Neural cell (in vitro differentiated cells): Measurements from ENCODE around the gene SLC25A24. TPM values are rescaled to one million over a fixed set of nuclear protein-coding genes. Genes with fewer than 3 reads are reported as not detected.

Experiments
- H2AFZ ChIP-seq: fragments of 200-600, 300-800 bp; sonication (generic), shearing (Covaris generic); 2 replicates; pipeline ENCODE4 v1.6.0; 2014; ENCODE audit warnings: low read depth, mild to moderate bottlenecking, antibody characterized with exemption, low read length, moderate library complexity
- H3F3A ChIP-seq: fragments of 200-600 bp; shearing (Covaris generic); 2 replicates; pipeline ENCODE4 v1.6.1; 2016; ENCODE audit warnings: mild to moderate bottlenecking, moderate library complexity, mixed read lengths, antibody characterized with exemption, low read length; ENCODE audit not compliant: insufficient read depth, poor library complexity, severe bottlenecking
- H3K27ac ChIP-seq: fragments of 200-600, 300-800 bp; sonication (generic), shearing (Covaris generic); 2 replicates; pipeline ENCODE4 v1.5.1; 2014; ENCODE audit warnings: mild to moderate bottlenecking, low read length, moderate library complexity
- H3K27me3 ChIP-seq: fragments of 300-800, 200-600 bp; sonication (generic), shearing (Covaris generic); 2 replicates; pipeline ENCODE4 v1.6.0; 2014; ENCODE audit warnings: mild to moderate bottlenecking, low read depth, low read length, moderate library complexity; ENCODE audit not compliant: insufficient read depth
- H3K36me3 ChIP-seq: fragments of 300-800, 200-600 bp; sonication (generic), shearing (Covaris generic); 2 replicates; pipeline ENCODE4 v1.5.1; 2014; ENCODE audit warnings: mild to moderate bottlenecking, antibody characterized with exemption, low read length, moderate library complexity; ENCODE audit not compliant: insufficient read depth
- H3K4me2 ChIP-seq: fragments of 300-800, 200-600 bp; sonication (generic), shearing (Covaris generic); 2 replicates; pipeline ENCODE4 v1.6.0; 2014; ENCODE audit warnings: mild to moderate bottlenecking, low read length
- H3K4me3 ChIP-seq: fragments of 300-800, 200-600 bp; sonication (generic), shearing (Covaris generic); 2 replicates; pipeline ENCODE4 v1.5.1; 2014; ENCODE audit warnings: mild to moderate bottlenecking, low read length, moderate library complexity
- H3K79me2 ChIP-seq: fragments of 200-600 bp; shearing (Covaris generic); replicated peaks from 2 replicates; pipeline ENCODE4 v1.6.0; 2014; ENCODE audit warnings: mild to moderate bottlenecking, low read length, moderate library complexity; ENCODE audit not compliant: insufficient read depth
- H3K9ac ChIP-seq: fragments of 300-800, 200-600 bp; sonication (generic), shearing (Covaris generic); 2 replicates; pipeline ENCODE4 v1.6.1; 2016; ENCODE audit warnings: mild to moderate bottlenecking, low read length, mixed read lengths
- H3K9me2 ChIP-seq: fragments of 200-600 bp; shearing (Covaris generic); 2 replicates; pipeline ENCODE4 v1.6.1; 2016; ENCODE audit warnings: mild to moderate bottlenecking, low read length, mixed read lengths; ENCODE audit not compliant: insufficient read depth
- H3K9me3 ChIP-seq: fragments of 200-600, 300-800 bp; sonication (generic), shearing (Covaris generic); 2 replicates; pipeline ENCODE4 v1.6.1; 2016; ENCODE audit warnings: mild to moderate bottlenecking, mixed run types, low read length, moderate library complexity, mixed read lengths
- H4K20me1 ChIP-seq: fragments of 200-600 bp; shearing (Covaris generic); 2 replicates; pipeline ENCODE4 v1.6.1; 2016; ENCODE audit warnings: mild to moderate bottlenecking, mixed run types; ENCODE audit not compliant: insufficient read depth
- CTCF ChIP-seq: fragments of 450-650 bp; IDR thresholded peaks from 2 replicates; pipeline ENCODE4 v1.5.1; 2014; ENCODE audit warnings: antibody characterized with exemption, mild to moderate bottlenecking, moderate library complexity; ENCODE audit not compliant: poor library complexity, severe bottlenecking
- EP300 ChIP-seq: fragments of 450-650 bp; conservative IDR thresholded peaks from 2 replicates; pipeline ENCODE4 v1.6.1; 2014; ENCODE audit warnings: antibody characterized with exemption, mild to moderate bottlenecking, moderate library complexity; ENCODE audit not compliant: poor library complexity, severe bottlenecking
- EZH2 ChIP-seq: fragments of 200-600, 300-800 bp; shearing (Covaris generic), sonication (generic); IDR thresholded peaks from 2 replicates; pipeline ENCODE4 v1.6.1; 2014; ENCODE audit warnings: antibody characterized with exemption, low read length, borderline replicate concordance, mild to moderate bottlenecking; ENCODE audit not compliant: insufficient read depth, poor library complexity, severe bottlenecking
- MXI1 ChIP-seq: fragments of 450-650 bp; conservative IDR thresholded peaks from 2 replicates; pipeline ENCODE4 v1.6.1; 2014; ENCODE audit warnings: antibody characterized with exemption, mild to moderate bottlenecking; ENCODE audit not compliant: poor library complexity, severe bottlenecking
- POLR2AphosphoS5 ChIP-seq: IDR thresholded peaks from 2 replicates; pipeline ENCODE4 v1.6.1; 2012
- RAD21 ChIP-seq: fragments of 450-650 bp; conservative IDR thresholded peaks from 2 replicates; pipeline ENCODE4 v1.6.1; 2014; ENCODE audit warnings: antibody characterized with exemption, mild to moderate bottlenecking, moderate library complexity
- REST ChIP-seq: IDR thresholded peaks from 2 replicates; pipeline ENCODE4 v1.6.1; 2012; ENCODE audit warnings: borderline replicate concordance
- SMC3 ChIP-seq: fragments of 450-650 bp; conservative IDR thresholded peaks from 2 replicates; pipeline ENCODE4 v1.6.1; 2014; ENCODE audit warnings: antibody characterized with exemption, mild to moderate bottlenecking, moderate library complexity; ENCODE audit not compliant: poor library complexity
- TAF1 ChIP-seq: IDR thresholded peaks from 2 replicates; pipeline ENCODE4 v1.6.1; 2012; ENCODE audit warnings: low read depth
- polyA plus RNA-seq: library from polyadenylated mRNA; depleted of rRNA; stranded (reverse); fragments of >200 nt; gene quantifications from 2 replicates; pipeline ENCODE4 v1.2.3, GENCODE V29; 2014

SLC25A24 gene
- polyA plus RNA-seq, 1 donor from 2014 or later: 25.5 TPM

GRCh38 chr1:108125312-108126138 is 74.6 kb downstream of the SLC25A24 start:
- H2AFZ ChIP-seq: no peak overlapping the region
- H3F3A ChIP-seq: no peaks in the 10 kb centered on the region
- H3K4me2 ChIP-seq: no peak overlapping the region
- TF ChIP-seq POLR2AphosphoS5 (no peak), EP300 (no peak), MXI1 (no peak), EZH2 (no peak), CTCF (peak; percentile 94), SMC3 (peak; percentile 99), RAD21 (peak; percentile 97), TAF1 (no peak), REST (no peak)
- H3K9ac ChIP-seq: no peak overlapping the region
- H3K4me3 ChIP-seq: no peak overlapping the region
- no peaks in the 10 kb centered on the region for H3K9me3 ChIP-seq
- no peak overlapping the region for H3K27ac ChIP-seq
- no peaks in the 10 kb centered on the region for H4K20me1 ChIP-seq
- no peaks in the 10 kb centered on the region for H3K27me3 ChIP-seq
- H3K79me2 ChIP-seq: no peaks in the 10 kb centered on the region
- H3K9me2 ChIP-seq: no peaks in the 10 kb centered on the region
- H3K36me3 ChIP-seq: no peaks in the 10 kb centered on the region

GRCh38 chr1:108124622-108125311 is 75.4 kb downstream of the SLC25A24 start:
- H3K9me3 ChIP-seq: no peaks in the 10 kb centered on the region
- no peaks in the 10 kb centered on the region for H4K20me1 ChIP-seq
- H3K27me3 ChIP-seq: no peaks in the 10 kb centered on the region
- H3K4me2 ChIP-seq: no peak overlapping the region
- H3K9ac ChIP-seq: no peak overlapping the region
- H3K9me2 ChIP-seq: no peaks in the 10 kb centered on the region
- H2AFZ ChIP-seq: no peak overlapping the region
- H3F3A ChIP-seq: no peaks in the 10 kb centered on the region
- no peak for TF ChIP-seq TAF1
- TF ChIP-seq EZH2: no peak
- no peak for TF ChIP-seq CTCF
- no peaks in the 10 kb centered on the region for H3K36me3 ChIP-seq
- H3K27ac ChIP-seq: no peak overlapping the region
- H3K4me3 ChIP-seq: no peak overlapping the region
- H3K79me2 ChIP-seq: no peaks in the 10 kb centered on the region
